HCT116 (cell line): ENCODE measurements around the gene BCKDK.

Experiments
- EGR1 ChIP-seq: IDR thresholded peaks from 2 replicates; pipeline ENCODE4 v1.6.1; 2012; ENCODE audit warnings: low read depth
- SRF ChIP-seq: IDR thresholded peaks from 2 replicates; pipeline ENCODE4 v1.6.1; 2012; ENCODE audit warnings: low read depth
- TF ChIP-seq, protein P1 (sequence below): IDR thresholded peaks from 2 replicates; pipeline ENCODE4 v1.6.1; 2012; ENCODE audit warnings: low read depth

DNA sequence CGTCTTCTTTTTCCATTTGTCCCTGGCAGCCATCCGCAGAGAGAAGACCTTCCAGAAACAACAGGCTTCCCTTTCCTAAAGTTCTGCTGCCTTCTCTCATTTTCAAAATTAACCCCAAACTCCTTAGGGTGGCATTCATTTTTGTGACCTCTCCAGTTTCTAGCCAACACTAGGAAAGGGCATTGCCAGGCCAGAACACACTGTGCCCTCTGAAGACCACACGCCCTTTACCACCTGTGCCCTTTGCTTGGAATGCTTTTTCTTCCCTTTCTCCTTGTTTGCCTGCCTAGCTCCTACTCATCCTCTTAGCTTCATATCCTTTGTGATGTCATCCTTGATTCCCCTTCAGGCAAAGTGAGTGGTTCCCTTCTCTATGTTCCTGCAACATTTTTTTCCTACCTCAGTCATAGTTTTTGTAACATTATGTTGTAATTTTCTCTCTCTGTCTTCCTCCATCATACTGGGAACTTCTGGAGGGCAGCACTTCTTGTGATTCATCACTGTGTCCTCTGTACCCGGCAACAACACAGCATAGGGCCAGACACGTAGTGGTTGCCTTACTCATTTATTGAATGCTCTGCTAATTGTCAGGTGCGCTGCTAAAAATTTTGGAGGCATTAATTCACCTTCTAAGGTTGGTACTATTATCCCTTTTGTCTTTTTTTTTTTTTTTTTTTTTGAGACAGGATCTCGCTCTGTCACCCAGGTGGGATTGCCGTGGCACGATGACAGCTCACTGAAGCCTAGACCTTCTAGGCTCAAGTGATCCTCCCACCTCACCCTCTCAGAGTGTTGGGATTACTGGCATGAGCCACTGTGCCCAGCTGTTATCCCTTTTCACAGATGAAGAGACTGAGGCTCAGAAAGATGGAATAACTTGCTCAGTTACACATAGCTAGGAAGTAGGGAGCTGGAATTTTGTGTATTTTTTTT, 10.3 kb downstream of the BCKDK start:
- no peak for TF ChIP-seq EGR1
- TF ChIP-seq SRF, result no peak
- TF ChIP-seq, protein P1, sequence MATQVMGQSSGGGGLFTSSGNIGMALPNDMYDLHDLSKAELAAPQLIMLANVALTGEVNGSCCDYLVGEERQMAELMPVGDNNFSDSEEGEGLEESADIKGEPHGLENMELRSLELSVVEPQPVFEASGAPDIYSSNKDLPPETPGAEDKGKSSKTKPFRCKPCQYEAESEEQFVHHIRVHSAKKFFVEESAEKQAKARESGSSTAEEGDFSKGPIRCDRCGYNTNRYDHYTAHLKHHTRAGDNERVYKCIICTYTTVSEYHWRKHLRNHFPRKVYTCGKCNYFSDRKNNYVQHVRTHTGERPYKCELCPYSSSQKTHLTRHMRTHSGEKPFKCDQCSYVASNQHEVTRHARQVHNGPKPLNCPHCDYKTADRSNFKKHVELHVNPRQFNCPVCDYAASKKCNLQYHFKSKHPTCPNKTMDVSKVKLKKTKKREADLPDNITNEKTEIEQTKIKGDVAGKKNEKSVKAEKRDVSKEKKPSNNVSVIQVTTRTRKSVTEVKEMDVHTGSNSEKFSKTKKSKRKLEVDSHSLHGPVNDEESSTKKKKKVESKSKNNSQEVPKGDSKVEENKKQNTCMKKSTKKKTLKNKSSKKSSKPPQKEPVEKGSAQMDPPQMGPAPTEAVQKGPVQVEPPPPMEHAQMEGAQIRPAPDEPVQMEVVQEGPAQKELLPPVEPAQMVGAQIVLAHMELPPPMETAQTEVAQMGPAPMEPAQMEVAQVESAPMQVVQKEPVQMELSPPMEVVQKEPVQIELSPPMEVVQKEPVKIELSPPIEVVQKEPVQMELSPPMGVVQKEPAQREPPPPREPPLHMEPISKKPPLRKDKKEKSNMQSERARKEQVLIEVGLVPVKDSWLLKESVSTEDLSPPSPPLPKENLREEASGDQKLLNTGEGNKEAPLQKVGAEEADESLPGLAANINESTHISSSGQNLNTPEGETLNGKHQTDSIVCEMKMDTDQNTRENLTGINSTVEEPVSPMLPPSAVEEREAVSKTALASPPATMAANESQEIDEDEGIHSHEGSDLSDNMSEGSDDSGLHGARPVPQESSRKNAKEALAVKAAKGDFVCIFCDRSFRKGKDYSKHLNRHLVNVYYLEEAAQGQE, result no peak
